ENCODE data around the gene CASK.

The CASK gene

GRCh38 chrX:41499195-41499594 lies 424.2 kb downstream of the CASK start:
- DNase-seq = no peak

- no peak for DNase-seq
Measured at GRCh38 chrX:41491267-41492004, 431.9 kb downstream of the CASK start.

- no peak for DNase-seq
Measured at GRCh38 chrX:41490446-41490845, 432.9 kb downstream of the CASK start.

- DNase-seq = no peak
Measured at GRCh38 chrX:41482154-41482850, 441.1 kb downstream of the CASK start.

GRCh38 chrX:41481264-41482109 lies 441.9 kb downstream of the CASK start:
- DNase-seq = peak in 1 of 2 donors; percentile 10

- DNase-seq = no peak
Measured at GRCh38 chrX:41480508-41481260, 442.7 kb downstream of the CASK start.

- no peak for DNase-seq
Measured at GRCh38 chrX:41478381-41478911, 444.9 kb downstream of the CASK start.

- no peak for DNase-seq
Measured at GRCh38 chrX:41475591-41476241, 447.6 kb downstream of the CASK start.

- DNase-seq = no peak
Measured at GRCh38 chrX:41475191-41475590, 448.2 kb downstream of the CASK start.

GRCh38 chrX:41474726-41475100 lies 448.6 kb downstream of the CASK start:
- DNase-seq = no peak

- no peak for DNase-seq
Measured at GRCh38 chrX:41473936-41474725, 449.2 kb downstream of the CASK start.

GRCh38 chrX:41472231-41472815 lies 451.0 kb downstream of the CASK start:
- DNase-seq = no peak

GRCh38 chrX:41471786-41472185 lies 451.6 kb downstream of the CASK start:
- DNase-seq = no peak

GRCh38 chrX:41470706-41471105 lies 452.6 kb downstream of the CASK start:
- no peak for DNase-seq

- no peak for DNase-seq
Measured at GRCh38 chrX:41468647-41469323, 454.6 kb downstream of the CASK start.
